Activated CD8-positive, alpha-beta memory T cell treated with anti-CD3 and anti-CD28 coated beads, Interleukin-2, amount 50 U/mL, for 24 hours (primary cell): Measurements from ENCODE around the gene BDH1.
"Not testable (repeated sequence)": the region's sequence is repeated elsewhere in the genome, so short reads cannot be mapped to it uniquely, and the experiment has no call there.

ENCODE experiments used
- DNase-seq: peaks from one replicate; pipeline ENCODE4 v3.0.0-alpha.2; 2020; ENCODE audit errors: extremely low read depth

The BDH1 gene

GRCh38 chr3:197486861-197487260, 68.9 kb downstream of the BDH1 start:
- no peak for DNase-seq

- DNase-seq: no peak
Measured at GRCh38 chr3:197485143-197485542, 70.6 kb downstream of the BDH1 start.

GRCh38 chr3:197484204-197484901, 71.4 kb downstream of the BDH1 start:
- no peak for DNase-seq

- no peak for DNase-seq
Measured at GRCh38 chr3:197482001-197482400, 73.8 kb downstream of the BDH1 start.

GRCh38 chr3:197480320-197480719, 75.4 kb downstream of the BDH1 start:
- no peak for DNase-seq

GRCh38 chr3:197478746-197479668, 76.8 kb downstream of the BDH1 start:
- DNase-seq: no peak

- DNase-seq: not testable (repeated sequence)
Measured at GRCh38 chr3:197477816-197478215, 78.0 kb downstream of the BDH1 start.

GRCh38 chr3:197475997-197476525, 79.7 kb downstream of the BDH1 start:
- DNase-seq: no peak

- DNase-seq: no peak
Measured at GRCh38 chr3:197475514-197475913, 80.3 kb downstream of the BDH1 start.

- no peak for DNase-seq
Measured at GRCh38 chr3:197472151-197472550, 83.6 kb downstream of the BDH1 start.

- no peak for DNase-seq
Measured at GRCh38 chr3:197471221-197472010, 84.4 kb downstream of the BDH1 start.

GRCh38 chr3:197468866-197469382, 86.8 kb downstream of the BDH1 start:
- no peak for DNase-seq

- no peak for DNase-seq
Measured at GRCh38 chr3:197468167-197468566, 87.6 kb downstream of the BDH1 start.

- DNase-seq: no peak
Measured at GRCh38 chr3:197466586-197467399, 89.0 kb downstream of the BDH1 start.

- no peak for DNase-seq
Measured at GRCh38 chr3:197465996-197466549, 89.7 kb downstream of the BDH1 start.

GRCh38 chr3:197465197-197465995, 90.4 kb downstream of the BDH1 start:
- no peak for DNase-seq

GRCh38 chr3:197464794-197465193, 91.0 kb downstream of the BDH1 start:
- DNase-seq: no peak

GRCh38 chr3:197463279-197463678, 92.5 kb downstream of the BDH1 start:
- DNase-seq: no peak

- DNase-seq: no peak
Measured at GRCh38 chr3:197462808-197463207, 93.0 kb downstream of the BDH1 start.

- no peak for DNase-seq
Measured at GRCh38 chr3:197460639-197461038, 95.1 kb downstream of the BDH1 start.
